ENCODE measurements around the gene PCSK7.

GRCh38 chr11:117178210-117179034 lies 53.5 kb downstream of the PCSK7 start, which contains the start of gene SIDT2:
- TF ChIP-seq POLR2AphosphoS5 (IDR thresholded peaks at IDR 0.05; ENCODE audit: borderline replicate concordance, low read depth, low read length) (peak; percentile 62), EZH2 (IDR thresholded peaks at IDR 0.05) (no peak)
